NCI-H1105 treated with DMSO at 0.1 percent for 48 hours (cell line): ENCODE data around the gene FADS2.

Source experiments
- DNase-seq: peaks from one replicate; lab custom pipeline; 2025; lab: John Stamatoyannopoulos, UW

Gene FADS2

DNA sequence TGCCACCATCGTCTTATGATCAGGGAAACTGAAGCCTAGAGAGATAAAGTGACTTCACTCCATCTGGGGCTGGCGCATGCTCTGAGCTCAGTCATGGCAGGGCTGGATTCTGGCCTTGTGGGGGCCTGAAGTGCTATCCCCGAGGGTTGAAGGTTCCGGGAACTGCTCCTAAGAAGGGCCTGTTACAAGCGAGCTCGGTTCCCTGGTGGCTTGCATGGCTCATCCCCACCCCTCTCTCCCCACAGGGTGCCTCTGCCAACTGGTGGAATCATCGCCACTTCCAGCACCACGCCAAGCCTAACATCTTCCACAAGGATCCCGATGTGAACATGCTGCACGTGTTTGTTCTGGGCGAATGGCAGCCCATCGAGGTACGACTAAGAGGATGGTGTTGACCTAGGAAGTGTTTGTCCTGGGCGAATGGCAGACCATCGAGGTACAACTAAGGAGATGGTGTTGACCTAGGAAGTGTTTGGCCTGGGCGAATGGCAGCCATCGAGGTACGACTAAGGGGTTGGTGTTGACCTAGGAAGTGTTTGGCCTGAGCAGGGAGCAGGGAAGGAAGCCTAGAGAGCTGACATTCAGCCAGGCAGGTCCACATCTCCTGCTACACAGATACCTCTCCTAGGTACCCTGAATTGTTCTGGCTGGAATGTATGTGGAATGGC is 19.9 kb downstream of the FADS2 start:
- DNase-seq = no peak

DNA sequence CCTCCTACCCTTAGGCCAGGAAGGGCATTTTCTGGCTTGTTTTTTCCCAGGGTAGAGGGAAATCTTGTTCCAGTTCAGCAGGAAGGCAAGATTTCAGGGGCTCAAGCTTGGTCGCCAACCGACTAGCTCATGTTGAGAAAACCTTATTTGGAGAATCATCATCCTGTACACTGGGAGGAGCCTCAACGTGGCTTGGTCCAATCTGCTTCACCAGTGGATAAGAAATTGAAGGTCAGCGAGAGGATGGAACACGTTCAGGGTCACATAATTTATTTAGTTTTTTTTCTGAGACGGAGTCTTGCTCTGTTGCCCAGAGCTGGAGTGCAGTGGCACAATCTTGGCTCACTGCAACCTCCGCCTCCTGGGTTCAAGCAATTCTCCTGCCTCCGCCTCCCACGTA is 20.5 kb downstream of the FADS2 start:
- no peak for DNase-seq

DNA sequence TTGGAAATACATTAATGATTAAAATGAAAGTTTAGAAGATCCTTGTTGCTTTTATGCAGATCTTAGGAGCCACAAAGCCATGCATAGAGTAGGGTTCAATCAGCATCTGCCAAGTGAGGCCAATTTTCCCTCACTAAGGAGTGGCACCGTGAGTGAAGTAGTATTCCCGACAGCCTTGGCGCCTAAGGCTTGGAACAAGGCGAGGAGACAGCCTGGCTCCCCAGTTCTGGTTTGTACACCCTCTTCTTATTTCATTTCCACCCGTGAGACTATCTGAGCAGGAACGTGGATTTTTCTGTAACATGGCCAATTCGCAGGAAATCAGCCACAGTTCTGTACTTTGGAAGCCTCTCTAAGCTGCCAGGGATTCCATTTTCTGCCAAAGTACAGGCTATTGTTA is 22.6 kb downstream of the FADS2 start:
- DNase-seq = no peak

DNA sequence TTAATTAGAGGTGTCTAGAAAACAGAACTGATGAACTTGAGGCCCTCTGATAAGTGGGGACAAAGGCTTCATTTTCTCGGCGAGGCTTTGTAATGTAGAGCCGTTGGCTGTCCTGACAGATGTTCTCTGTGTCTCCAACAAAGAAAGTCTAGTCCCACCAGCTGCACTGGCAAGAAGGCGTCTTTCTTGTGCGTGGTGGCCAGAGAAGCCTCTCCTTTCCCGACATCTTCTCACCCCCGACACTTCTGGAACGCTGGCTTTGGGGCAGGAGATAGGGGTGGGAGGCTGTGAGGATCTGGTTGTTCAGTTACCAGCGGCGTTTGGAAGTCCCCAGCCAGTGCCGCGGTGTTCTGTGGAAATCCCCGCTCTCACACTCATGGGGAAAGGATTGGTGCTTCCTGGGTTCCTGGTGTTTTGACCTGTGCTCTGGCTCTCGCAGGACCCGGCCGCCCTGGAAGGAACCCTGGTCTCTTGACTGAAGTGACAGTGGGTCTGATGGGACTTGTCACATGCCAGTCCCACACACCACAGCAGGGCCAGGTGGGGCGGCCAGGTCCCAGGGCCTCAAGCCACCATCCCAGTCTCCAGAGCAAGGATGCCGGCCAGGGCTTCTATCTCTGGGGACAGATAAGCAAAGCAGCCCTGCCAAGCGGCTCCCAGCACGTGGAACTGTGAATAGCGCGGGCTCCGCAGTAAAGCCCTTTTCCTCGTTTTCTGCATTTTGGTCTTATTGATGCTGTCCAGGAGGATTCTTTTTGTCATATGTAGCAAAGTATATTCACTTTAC is 23.2 kb downstream of the FADS2 start:
- no peak for DNase-seq

DNA sequence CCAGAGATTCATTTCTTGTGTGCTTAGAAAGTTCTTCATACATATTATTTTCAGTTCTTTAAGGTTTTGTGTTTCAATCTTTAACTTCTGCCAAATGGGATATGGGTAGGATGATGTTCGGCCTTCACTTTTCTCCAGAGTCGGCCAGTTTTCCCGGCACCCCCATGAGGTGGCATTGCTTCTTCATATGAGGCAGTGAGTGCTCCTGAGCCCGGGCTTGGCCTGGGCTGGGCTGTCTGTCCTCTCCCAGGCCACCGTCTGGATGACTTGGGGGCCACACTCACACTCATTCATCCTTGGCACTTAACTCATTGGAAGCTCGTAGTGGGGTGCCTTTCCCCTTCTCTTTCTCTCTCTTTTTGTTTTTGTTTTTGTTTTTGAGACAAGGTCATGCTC is 23.8 kb downstream of the FADS2 start:
- DNase-seq = no peak

DNA sequence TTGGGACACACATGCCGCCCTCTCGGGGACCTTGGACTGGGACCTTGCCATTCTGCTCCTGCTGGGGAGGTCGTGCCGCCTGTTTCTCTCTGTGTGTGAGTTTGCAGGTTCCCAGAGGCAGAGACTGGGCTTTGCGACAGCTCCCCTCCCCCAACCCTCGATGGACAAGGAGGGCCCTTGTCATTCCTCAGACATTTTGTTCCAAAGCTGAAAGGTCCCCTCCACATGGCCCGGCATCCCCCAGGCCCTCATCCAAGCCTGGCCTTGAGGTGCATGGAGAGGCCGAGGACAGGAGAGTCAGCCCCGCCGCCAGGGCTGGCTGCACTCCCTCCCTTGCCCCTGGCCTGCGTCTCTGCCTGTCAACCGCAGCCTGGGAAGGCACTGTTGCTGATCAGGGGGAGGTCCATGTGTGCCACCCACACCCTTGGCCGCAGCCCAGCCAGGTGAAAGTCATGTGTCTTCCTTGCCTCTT is 25.6 kb downstream of the FADS2 start:
- DNase-seq = no peak

DNA sequence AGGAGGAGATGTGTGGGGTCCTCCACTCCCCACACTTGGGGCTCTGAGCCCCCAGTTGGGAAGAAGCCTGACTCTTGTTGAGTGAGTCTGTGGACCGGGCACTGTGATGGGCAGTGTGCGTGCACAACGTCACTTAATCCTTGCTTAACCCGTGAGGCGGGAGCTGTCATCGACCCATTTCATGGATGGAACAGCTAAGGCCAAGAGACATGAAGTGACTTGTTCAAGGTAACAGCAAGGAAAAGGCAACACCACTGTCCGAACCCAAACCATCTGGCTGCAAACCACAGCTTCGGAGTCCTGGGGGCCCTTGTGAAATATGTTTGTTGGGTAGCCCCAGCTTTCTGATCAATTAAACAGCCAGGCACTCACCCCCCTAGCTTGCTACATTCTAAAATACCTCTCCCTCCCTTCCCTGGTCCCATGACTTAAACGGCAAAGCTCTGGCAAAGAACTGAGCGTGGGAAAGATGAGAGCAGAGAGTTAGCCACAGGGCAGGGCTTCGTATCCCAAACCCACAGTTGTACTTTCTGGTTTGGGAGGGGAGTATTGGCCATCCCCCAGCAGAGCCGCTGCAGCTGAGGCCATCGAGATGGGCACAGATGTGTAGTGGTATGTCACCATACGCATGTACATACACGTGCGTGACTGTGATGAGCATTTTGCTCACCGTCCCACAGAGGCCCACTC is 26.3 kb downstream of the FADS2 start:
- DNase-seq = no peak

DNA sequence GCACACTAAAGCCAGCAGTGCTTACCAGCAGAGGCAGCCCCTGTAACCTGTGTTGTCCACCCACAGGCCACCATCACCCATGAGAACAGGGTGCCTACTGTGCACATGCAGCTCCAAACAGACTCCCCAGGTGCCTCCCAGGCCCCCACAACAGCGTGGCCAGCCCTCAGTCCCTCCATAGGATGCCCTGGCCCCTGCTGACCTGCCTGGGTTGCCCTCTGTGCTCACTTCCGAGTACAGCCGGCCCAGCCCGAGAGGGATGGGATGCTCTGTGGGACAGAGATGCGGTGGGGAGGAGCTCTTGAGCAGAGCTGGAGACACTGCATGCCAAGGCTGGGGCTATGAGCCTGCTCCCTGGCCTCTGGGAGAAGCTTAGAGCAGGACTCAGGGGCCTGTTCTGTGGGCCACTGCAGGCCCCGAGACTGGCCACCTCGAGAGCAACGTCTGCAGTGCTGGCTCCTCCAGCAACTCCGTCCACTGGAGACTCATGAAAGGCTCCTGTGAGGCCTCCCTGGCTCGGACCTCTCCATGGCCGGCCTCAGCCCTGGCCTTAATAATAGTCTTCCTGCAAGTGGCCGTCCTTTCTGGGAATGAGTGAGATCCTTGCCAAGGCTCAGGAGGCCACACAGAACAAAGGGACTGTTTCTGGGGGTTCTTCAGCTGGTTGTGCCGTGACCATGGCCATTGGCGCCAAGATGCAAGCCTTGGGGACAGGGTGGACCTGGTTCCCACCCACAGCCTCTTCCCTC is 27.0 kb downstream of the FADS2 start:
- DNase-seq = no peak

DNA sequence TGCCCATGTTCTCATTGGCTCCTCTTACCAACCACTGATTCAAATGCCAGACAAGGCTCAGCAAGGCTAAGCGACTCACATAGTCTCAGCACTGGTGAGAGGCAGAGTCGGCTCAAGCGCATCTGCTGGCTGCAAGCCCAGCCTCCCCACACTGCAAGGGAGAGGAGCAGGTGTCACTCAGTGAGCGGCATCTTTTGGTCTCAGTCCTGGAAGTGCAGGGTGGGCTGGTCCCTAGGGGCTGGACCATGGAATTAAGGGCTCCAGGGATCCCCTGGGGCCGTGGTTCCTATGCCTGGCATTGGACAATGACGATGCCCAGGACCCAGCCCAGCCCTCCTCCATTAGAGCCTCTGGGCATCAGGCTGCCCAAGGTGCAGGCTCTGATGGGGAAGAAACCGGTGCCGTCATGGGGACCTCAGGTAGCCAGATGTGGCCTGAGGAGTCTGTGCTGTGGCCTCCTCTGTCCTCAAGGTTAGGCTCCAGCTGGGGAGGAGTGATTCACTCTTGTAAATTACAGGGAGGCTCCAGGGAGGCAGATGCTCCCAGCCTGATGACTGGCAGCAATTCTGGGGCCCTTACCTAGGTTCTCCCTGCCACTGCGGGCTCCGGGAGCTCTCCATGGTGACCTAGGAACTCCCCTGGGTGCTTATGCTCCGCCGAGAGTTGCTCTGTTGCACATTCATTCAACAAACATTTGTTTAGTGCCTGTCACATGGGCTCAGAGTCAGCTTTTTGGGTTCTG is 28.0 kb downstream of the FADS2 start:
- peak; percentile 12 for DNase-seq

DNA sequence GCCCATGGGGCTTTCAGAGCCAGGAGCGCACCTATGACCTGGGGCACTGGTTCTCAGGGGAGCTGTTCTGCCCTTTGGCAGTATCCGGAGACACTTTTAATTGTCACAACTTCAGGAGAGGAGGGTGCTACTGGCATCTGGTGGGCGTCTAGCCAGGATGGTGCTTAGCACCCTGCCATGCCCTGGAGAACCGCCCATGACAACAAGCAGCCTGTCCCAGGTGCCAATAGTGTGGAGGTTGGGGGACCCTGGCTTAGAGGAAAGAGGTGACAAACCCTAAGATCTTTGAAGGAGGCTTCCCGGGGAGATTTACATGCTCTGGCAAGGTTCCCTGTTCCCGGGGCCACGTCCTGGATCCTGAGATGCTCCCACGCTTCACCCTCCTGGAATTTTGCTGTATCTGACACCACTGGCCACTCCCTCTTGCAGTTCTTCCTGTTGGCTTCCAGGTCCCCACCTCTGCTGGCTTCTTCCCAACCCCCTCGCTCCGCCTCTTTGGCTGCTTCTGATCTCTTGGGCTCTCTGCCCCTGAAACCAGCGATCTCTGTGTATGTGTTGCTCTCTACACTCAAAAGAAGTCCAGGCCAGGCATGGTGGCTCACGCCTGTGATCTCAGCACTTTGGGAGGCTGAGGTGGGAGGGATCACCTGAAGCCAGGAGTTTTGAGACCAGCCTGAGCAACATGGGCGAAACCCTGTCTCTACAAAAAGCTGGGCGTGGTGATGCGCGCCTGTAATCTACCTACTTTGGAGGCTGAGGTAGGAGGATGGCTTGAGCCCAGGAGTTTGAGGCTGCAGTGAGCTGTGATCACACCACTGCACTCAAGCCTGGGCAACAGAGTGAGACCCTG is 32.2 kb downstream of the FADS2 start:
- no peak for DNase-seq

DNA sequence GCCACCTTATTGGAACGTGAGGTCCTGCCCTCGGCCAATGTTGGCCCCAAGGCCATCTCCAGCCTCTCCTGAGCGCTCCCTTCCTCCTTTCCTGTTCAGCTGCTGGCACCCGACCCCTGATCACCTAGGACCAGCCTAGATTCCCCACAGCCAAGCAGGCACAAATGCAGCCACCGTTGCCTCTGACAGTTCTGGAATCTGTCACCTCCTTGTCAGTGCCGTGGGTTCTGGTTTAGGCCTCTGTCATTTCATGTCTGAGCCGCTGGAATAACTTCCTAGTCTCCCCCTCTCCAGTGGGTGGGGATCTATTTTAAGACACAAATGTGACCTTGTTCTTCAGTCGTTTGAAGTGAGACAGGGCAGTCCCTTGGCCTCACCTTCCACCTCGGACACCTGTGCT is 33.5 kb downstream of the FADS2 start:
- DNase-seq = no peak

DNA sequence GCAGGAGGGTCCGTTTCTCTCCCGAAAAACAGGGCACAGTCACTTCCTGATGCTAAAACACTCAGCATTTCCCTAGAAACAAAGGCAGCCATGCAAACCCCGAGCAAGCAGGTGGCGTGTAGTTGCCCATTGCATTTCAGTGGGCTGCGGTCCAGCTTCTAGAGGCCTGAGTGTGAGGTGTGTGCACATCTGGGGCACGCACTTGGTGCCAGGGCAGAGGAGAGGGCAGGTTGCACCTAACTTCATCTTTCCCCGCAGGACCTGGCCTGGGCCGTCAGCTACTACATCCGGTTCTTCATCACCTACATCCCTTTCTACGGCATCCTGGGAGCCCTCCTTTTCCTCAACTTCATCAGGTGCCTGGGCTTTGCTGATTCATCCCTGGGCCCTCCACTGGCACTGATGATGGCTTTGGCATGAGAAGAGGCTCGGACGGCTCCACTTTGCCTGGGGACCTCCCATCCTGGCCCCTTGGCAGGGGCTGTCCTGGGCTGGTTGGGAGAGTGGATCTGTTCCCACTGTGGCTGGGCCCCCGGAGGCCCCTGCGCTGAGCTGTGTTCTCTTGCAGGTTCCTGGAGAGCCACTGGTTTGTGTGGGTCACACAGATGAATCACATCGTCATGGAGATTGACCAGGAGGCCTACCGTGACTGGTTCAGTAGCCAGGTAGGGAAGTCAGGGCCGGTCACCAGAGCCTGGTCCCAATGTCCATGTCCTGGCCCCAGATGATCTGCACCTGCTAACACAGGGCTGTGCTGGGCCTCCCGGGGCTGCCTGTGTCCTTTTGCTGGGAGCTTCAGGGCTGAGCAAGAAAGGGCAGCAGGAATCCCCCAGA is 34.8 kb downstream of the FADS2 start:
- no peak for DNase-seq

DNA sequence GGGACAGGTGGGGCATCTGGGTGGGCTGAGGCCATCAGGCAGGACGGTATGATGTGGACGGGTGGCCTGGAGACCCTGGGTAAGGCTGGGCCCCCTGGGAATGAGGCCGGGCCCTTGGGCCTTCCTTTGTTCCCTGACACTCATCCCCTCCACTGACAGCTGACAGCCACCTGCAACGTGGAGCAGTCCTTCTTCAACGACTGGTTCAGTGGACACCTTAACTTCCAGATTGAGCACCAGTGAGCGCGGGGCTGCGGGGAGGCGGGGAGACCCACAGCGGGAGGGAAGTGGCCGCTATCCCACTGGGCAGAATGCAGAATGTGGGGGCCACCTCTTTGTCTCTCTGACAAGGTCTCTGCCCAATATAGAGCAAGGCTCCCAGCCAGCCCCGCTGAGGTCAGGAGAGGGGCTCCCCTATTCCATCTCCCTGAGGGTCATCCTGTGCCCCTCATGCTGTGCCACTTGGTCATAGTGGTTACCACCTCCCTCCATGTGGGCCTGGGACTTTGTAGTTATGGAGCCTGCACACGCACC is 35.5 kb downstream of the FADS2 start:
- DNase-seq = no peak

DNA sequence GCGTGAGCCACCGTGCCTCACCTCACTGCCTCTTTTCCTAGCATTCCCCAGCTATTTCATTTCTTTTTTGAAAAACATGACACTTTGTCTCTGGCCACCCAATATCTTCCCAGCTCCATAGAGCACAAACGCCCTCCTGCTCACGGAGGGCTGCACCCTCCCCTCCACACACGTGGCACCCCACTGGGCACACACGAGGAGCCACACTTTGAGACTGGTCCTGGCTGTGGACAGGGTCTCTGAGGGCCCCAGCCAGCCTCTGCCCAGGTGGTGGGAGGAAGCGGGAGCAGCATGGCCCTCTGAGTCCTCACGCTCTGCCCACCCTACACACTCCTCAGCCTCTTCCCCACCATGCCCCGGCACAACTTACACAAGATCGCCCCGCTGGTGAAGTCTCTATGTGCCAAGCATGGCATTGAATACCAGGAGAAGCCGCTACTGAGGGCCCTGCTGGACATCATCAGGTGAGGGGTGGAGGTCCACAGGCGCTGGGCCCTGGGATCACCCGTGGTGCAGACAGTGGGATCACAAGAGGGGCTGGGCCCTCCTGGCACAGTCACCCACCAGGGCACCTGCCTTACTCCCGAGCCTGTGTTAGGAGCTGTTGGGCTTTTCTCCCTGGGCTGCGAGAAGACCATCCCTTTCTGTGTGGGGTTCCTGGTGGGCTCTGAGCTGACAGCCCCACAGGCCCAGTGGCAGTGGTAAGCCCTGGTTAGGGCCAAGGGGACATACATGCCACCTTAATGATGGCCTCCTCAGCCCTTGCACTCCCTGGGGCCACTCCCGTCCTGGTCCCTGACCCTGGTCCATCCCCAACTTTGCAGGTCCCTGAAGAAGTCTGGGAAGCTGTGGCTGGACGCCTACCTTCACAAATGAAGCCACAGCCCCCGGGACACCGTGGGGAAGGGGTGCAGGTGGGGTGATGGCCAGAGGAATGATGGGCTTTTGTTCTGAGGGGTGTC is 37.0 kb downstream of the FADS2 start:
- DNase-seq = no peak

DNA sequence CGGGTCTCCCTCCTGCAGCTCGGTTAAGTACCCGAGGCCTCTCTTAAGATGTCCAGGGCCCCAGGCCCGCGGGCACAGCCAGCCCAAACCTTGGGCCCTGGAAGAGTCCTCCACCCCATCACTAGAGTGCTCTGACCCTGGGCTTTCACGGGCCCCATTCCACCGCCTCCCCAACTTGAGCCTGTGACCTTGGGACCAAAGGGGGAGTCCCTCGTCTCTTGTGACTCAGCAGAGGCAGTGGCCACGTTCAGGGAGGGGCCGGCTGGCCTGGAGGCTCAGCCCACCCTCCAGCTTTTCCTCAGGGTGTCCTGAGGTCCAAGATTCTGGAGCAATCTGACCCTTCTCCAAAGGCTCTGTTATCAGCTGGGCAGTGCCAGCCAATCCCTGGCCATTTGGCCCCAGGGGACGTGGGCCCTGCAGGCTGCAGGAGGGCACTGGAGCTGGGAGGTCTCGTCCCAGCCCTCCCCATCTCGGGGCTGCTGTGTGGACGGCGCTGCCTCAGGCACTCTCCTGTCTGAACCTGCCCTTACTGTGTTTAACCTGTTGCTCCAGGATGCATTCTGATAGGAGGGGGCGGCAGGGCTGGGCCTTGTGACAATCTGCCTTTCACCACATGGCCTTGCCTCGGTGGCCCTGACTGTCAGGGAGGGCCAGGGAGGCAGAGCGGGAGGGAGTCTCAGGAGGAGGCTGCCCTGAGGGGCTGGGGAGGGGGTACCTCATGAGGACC is 38.3 kb downstream of the FADS2 start:
- no peak for DNase-seq

DNA sequence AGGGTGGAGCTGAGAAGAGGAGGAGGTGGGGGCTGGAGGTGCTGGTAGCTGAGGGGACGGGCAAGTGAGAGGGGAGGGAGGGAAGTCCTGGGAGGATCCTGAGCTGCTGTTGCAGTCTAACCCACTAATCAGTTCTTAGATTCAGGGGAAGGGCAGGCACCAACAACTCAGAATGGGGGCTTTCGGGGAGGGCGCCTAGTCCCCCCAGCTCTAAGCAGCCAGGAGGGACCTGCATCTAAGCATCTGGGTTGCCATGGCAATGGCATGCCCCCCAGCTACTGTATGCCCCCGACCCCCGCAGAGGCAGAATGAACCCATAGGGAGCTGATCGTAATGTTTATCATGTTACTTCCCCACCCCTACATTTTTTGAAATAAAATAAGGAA is 38.9 kb downstream of the FADS2 start:
- DNase-seq = no peak

DNA sequence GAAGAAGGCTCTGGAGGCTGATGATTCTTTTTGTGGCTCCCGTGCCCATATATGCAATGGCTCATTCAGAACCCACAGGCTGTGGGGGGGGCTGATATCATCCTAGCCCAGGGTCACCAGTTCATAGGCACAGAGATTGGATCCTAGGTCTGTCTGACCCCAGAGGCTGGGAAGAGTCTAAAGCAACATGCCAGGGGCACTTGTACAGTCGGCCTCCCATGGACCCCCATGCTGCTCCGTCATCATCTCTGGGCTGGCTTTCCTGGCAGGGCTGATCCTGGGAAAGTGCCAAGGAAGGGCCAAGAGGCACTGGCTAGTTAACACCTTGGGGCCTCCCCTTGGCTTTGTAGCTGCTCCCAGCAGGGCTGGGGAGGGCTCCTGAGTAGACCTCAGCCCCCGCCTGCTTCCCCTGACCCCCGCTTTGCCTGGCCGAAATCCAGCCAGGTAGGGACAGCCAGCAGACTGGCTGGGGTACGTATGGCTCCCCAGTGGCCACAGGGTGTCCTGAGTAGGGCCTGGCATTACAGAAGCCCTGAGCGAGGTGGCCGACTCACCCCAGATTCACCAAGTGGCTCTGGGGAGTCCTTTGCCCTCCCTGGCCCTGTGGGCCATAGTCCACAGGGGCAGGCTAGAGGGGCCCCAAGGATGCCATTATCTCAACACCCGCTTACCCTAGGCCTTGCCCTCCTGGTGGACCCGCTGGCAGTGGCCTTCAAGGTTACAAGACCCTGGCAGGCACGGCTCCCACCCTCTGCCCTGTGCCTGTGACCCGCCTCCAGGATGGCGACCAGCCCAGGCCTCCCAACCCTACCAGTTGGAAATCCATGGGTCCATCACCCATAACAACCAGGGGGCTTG is 40.7 kb downstream of the FADS2 start:
- DNase-seq = peak; percentile 12
